GM18505 (cell line): ENCODE measurements around the gene ARHGAP9.

Source experiments
- ATAC-seq: cut with Tn5 transposase; IDR thresholded peaks from one replicate; pipeline ENCODE4 v1.9.1; 2021; ENCODE audit not compliant: unreplicated experiment
- POLR2A ChIP-seq: IDR thresholded peaks from 4 replicates; pipeline ENCODE4 v1.6.1; 2011; ENCODE audit warnings: borderline replicate concordance; ENCODE audit not compliant: insufficient read depth, insufficient read length; ENCODE audit errors: extremely low read depth

The ARHGAP9 gene

GRCh38 chr12:57467212-57467874 is 12.3 kb downstream of the ARHGAP9 start:
- no peak for TF ChIP-seq POLR2A
- no peak for ATAC-seq

- TF ChIP-seq POLR2A = no peak
- ATAC-seq = no peak
Observed at GRCh38 chr12:57465747-57466505, 13.7 kb downstream of the ARHGAP9 start.

- no peak for TF ChIP-seq POLR2A
- ATAC-seq = no peak
Observed at GRCh38 chr12:57465030-57465746, 14.5 kb downstream of the ARHGAP9 start.

GRCh38 chr12:57464569-57464968 is 15.1 kb downstream of the ARHGAP9 start:
- no peak for TF ChIP-seq POLR2A
- no peak for ATAC-seq

GRCh38 chr12:57462912-57463253 is 16.8 kb downstream of the ARHGAP9 start:
- no peak for ATAC-seq
- no peak for TF ChIP-seq POLR2A

- ATAC-seq = peak; percentile 57
- TF ChIP-seq POLR2A = no peak
Observed at GRCh38 chr12:57462251-57462911, 17.3 kb downstream of the ARHGAP9 start.

GRCh38 chr12:57461917-57462250 is 17.8 kb downstream of the ARHGAP9 start:
- no peak for ATAC-seq
- TF ChIP-seq POLR2A = no peak

- no peak for ATAC-seq
- no peak for TF ChIP-seq POLR2A
Observed at GRCh38 chr12:57461276-57461916, 18.3 kb downstream of the ARHGAP9 start.

- TF ChIP-seq POLR2A = no peak
- no peak for ATAC-seq
Observed at GRCh38 chr12:57460841-57461275, 18.8 kb downstream of the ARHGAP9 start.

GRCh38 chr12:57460468-57460784 is 19.2 kb downstream of the ARHGAP9 start:
- ATAC-seq = no peak
- TF ChIP-seq POLR2A = no peak

GRCh38 chr12:57459750-57460467 is 19.8 kb downstream of the ARHGAP9 start, which contains the start of gene GLI1:
GLI1 (plus strand) TSS chr12:57459785; CDS start chr12:57463692, 3,907 bp downstream.
- no peak for ATAC-seq
- TF ChIP-seq POLR2A = no peak

- ATAC-seq = peak; percentile 49
- peak; percentile 82 for TF ChIP-seq POLR2A
Observed at GRCh38 chr12:57459055-57459749, 20.5 kb downstream of the ARHGAP9 start.
